Right cardiac atrium (tissue), 5 donors: ENCODE measurements around the gene GSTO2. TPM values are rescaled to one million over a fixed set of nuclear protein-coding genes. Genes with fewer than 3 reads are reported as not detected.

Source experiments
- ATAC-seq, 2 donors: fragments of 200-7000 bp; cut with Tn5 transposase; one replicate each; pipeline versions ENCODE4 v1.8.0 to v1.9.1; 2020; ENCODE audit warnings: moderate library complexity in 2 of 2, mild to moderate bottlenecking in 1 of 2
- DNase-seq, 3 donors: peaks; one replicate each; pipeline ENCODE4 v3.0.0-alpha.2; 2020
- H3K27ac ChIP-seq: one replicate; pipeline ENCODE4 v1.5.1; 2013; ENCODE audit warnings: mild to moderate bottlenecking, low read length, control low read depth, moderate library complexity
- H3K27me3 ChIP-seq: one replicate; pipeline ENCODE4 v1.6.1; 2013; ENCODE audit not compliant: control insufficient read depth, insufficient read depth
- H3K4me1 ChIP-seq: one replicate; pipeline ENCODE4 v1.6.1; 2013; ENCODE audit warnings: low read length; ENCODE audit not compliant: control insufficient read depth, insufficient read depth
- H3K4me3 ChIP-seq: one replicate; pipeline ENCODE4 v1.5.1; 2013; ENCODE audit warnings: low read length, control low read depth
- H3K9me3 ChIP-seq: one replicate; pipeline ENCODE4 v1.6.1; 2013; ENCODE audit warnings: low read length; ENCODE audit not compliant: control insufficient read depth
- WGBS: extraction: QIAGEN DNeasy Blood & Tissue Kit; methylation state at CpG from one replicate; pipeline ENCODE4 v1.1.7; 2013; 5-methylcytosine and 5-hydroxymethylcytosine counted together
- intact Hi-C, 4 donors: fragments of 100-400 bp; cut with DNase I; formaldehyde crosslinking; loops; one replicate each; pipeline versions ENCODE4 v1.11.0 to v1.14.0; 2022 to 2023
- polyA plus RNA-seq: library from polyadenylated mRNA; stranded (reverse); fragments of 200-250 nt; gene quantifications from one replicate; pipeline ENCODE4 v1.2.3, GENCODE V29; 2013
- total RNA-seq, 4 donors: library from RNA; stranded (reverse); fragmentation: NEBNext Ultra II Directional; extraction: Animal tissue kit (Norgen Biotek cat#: 25700); gene quantifications; one replicate each; pipeline ENCODE4 v1.2.1, GENCODE V29; 2021
- donor health status: healthy with polysubstance abuse.
- donor health status: DM: no; HTN: yes; CAD: no.
- donor health status: DM: no; HTN: no; CAD: no.
- donor health status: DM: no; HTN: yes; CAD: no; lungs with severe emphysema.
- donor health status: DM: yes; HTN: yes; CAD: no.

The GSTO2 gene
- total and polyA plus RNA-seq, 5 donors, result 0.37 to 1.1 (median 0.58) TPM

GRCh38 chr10:104264783-104265182 lies 4.2 kb upstream of the GSTO2 start:
- Histone ChIP-seq H3K9me3 (no peaks in the 10 kb centered on the region), H3K27ac (no peak overlapping the region), H3K4me3 (no peak overlapping the region), H3K27me3 (no peaks in the 10 kb centered on the region), H3K4me1 (peaks cover 9% of the 10 kb centered on the region)
- no peak for DNase-seq
- intact Hi-C loops, result no loop called here
- WGBS, result 90% methylated on average over 5 of the region's 5 CpGs
- ATAC-seq, result no peak

- WGBS, result 91% methylated on average over 14 of the region's 14 CpGs
- no peaks in the 10 kb centered on the region for H3K9me3 ChIP-seq
- H3K4me3 ChIP-seq, result peak overlapping the region; percentile 91
- H3K27ac ChIP-seq, result no peak overlapping the region
- peak in 1 of 3 donors; percentile 47 for DNase-seq
- H3K27me3 ChIP-seq, result no peaks in the 10 kb centered on the region
- H3K4me1 ChIP-seq, result peaks cover 7% of the 10 kb centered on the region
- intact Hi-C loops, result no loop called here
- ATAC-seq, result no peak
Measured at GRCh38 chr10:104267721-104268404, 1.1 kb upstream of the GSTO2 start.

- intact Hi-C loops, result no loop called here
- no peak for DNase-seq
- H3K9me3 ChIP-seq, result no peaks in the 10 kb centered on the region
- peak overlapping the region; percentile 86 for H3K27ac ChIP-seq
- no peak for ATAC-seq
- peak overlapping the region; percentile 91 for H3K4me3 ChIP-seq
- H3K4me1 ChIP-seq, result peaks cover 7% of the 10 kb centered on the region
- no peaks in the 10 kb centered on the region for H3K27me3 ChIP-seq
- WGBS, result 10% methylated on average over 10 of the region's 10 CpGs
Measured at GRCh38 chr10:104268405-104268712, 625 bp upstream of the GSTO2 start.

DNA sequence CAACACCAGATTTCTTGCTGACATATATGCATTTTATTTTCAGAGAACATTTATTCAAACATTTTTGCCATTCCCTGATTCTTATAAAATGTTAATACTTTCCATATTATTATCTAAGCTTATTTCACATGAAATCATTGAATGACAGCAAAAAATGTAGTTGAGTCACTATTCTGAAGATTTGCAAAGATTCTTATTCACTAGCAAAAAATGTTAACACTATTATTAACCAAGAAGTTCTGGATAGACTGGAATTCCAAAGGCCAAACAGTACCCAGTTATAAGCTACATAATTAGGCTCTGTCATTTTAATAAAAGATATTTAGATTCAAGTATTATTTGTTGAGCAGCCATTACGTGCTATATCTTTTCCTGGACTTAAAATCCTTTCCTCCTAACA lies 4.3 kb downstream of the GSTO2 start:
- ATAC-seq (no peak), DNase-seq (no peak)
- Histone ChIP-seq H3K27me3 (no peaks in the 10 kb centered on the region), H3K27ac (no peak overlapping the region), H3K4me1 (peaks cover 2% of the 10 kb centered on the region), H3K4me3 (no peak overlapping the region), H3K9me3 (no peaks in the 10 kb centered on the region)
- 75% methylated on average over 1 of the region's 1 CpG for WGBS
- intact Hi-C loops, result no loop called here

DNA sequence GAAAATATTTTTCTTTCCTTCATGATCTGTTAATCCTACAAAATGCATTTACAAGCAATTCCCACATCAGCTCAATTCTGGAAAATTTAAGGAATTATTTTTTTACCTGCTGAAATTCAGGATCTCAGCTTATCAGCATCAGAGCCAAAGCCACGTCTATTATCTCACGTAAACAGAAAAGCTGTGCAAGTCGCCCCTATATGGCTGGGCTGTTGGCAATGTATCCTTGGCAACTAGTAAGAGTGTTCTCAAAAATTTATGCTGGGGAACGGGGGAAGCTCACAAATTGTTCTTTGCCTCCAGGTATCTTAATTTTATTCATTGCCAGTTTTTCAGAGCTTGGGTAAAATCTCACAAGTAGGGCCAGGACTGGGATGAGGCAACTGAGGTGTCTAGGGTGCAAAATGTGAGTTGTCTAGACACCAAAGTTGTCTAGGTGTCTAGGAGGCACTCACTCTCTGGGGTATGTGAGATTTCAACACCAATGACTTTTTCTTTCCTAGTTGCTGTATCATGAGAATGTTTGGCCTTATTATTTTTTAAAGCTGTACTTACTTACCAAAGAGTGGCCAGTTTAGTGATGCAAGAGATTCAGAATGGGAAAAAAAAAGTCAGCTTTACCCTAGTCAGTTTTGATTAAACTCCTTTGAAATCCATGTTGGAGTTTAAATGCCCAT lies 5.1 kb downstream of the GSTO2 start:
- no peaks in the 10 kb centered on the region for H3K4me1 ChIP-seq
- H3K27me3 ChIP-seq, result no peaks in the 10 kb centered on the region
- WGBS, result 76% methylated on average over 4 of the region's 4 CpGs
- H3K9me3 ChIP-seq, result no peaks in the 10 kb centered on the region
- no peak for DNase-seq
- ATAC-seq, result no peak
- no peak overlapping the region for H3K4me3 ChIP-seq
- no peak overlapping the region for H3K27ac ChIP-seq
- intact Hi-C loops, result no loop called here

- Histone ChIP-seq H3K4me1 (no peaks in the 10 kb centered on the region), H3K27ac (no peak overlapping the region), H3K27me3 (no peaks in the 10 kb centered on the region), H3K4me3 (no peak overlapping the region), H3K9me3 (no peaks in the 10 kb centered on the region)
- WGBS, result 24% methylated on average over 42 of the region's 42 CpGs
- intact Hi-C loops, result no loop called here
- DNase-seq (peak; percentile 24 to 70 (median 66)), ATAC-seq (peak; percentile 59 to 68)
Measured at GRCh38 chr10:104274762-104275721, 6.1 kb downstream of the GSTO2 start.

DNA sequence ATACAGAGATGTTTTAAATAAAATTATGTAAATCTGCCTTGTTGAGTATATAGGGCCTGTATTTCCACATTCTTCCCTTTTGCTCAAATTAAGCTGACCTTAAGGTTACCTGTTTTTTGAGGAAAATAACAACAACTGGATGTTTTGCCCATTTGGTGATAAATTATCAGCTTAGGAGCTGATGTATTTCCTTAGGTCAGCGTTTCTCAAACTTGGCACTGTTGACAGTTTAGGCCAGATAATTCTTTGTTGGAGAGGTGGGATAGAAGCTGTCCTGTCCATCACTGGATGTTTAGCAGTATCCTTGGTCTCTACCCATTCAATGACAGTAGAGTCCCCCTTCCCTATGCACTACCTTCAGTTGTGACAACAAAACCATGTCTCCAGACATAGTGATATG lies 7.2 kb downstream of the GSTO2 start:
- intact Hi-C loops, result no loop called here
- H3K4me3 ChIP-seq, result no peak overlapping the region
- DNase-seq (no peak), ATAC-seq (no peak)
- 29% methylated on average over 1 of the region's 1 CpG for WGBS
- H3K27ac ChIP-seq, result no peak overlapping the region
- H3K9me3 ChIP-seq, result no peaks in the 10 kb centered on the region
- H3K27me3 ChIP-seq, result no peaks in the 10 kb centered on the region
- no peaks in the 10 kb centered on the region for H3K4me1 ChIP-seq

- Histone ChIP-seq H3K4me3 (no peak overlapping the region), H3K4me1 (no peaks in the 10 kb centered on the region), H3K27me3 (no peaks in the 10 kb centered on the region), H3K27ac (no peak overlapping the region), H3K9me3 (no peaks in the 10 kb centered on the region)
- WGBS, result 74% methylated on average over 2 of the region's 2 CpGs
- intact Hi-C loops, result no loop called here
- no peak for DNase-seq
- ATAC-seq, result no peak
Measured at GRCh38 chr10:104277785-104278184, 8.8 kb downstream of the GSTO2 start.

- Histone ChIP-seq H3K27ac (no peak overlapping the region), H3K9me3 (no peaks in the 10 kb centered on the region), H3K27me3 (no peaks in the 10 kb centered on the region), H3K4me1 (no peaks in the 10 kb centered on the region), H3K4me3 (no peak overlapping the region)
- intact Hi-C loops, result no loop called here
- ATAC-seq (no peak), DNase-seq (no peak)
- 97% methylated on average over 3 of the region's 3 CpGs for WGBS
Measured at GRCh38 chr10:104279550-104280259, 10.7 kb downstream of the GSTO2 start.

DNA sequence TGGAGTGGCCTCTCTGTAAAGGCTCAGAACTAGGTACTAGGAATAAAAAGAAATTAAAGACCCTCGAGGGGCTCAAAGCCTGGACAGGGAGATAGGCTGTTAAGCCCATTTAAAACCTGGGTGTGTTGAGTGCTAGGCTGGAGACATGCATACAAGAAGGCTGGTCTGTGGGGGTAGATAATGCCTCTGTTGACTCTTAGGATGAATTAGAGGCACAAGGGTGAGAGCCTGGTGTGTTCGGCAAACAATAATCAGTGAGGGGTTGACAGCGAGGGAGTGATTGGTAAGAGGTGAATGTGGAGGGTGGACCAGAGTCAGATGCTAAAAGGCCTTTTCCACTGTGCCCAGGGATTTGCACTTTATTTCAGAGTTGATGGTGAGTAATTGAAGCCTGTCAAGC lies 12.7 kb downstream of the GSTO2 start:
- no peaks in the 10 kb centered on the region for H3K4me1 ChIP-seq
- DNase-seq (no peak), ATAC-seq (no peak)
- H3K9me3 ChIP-seq, result no peaks in the 10 kb centered on the region
- WGBS, result 73% methylated on average over 3 of the region's 3 CpGs
- intact Hi-C loops, result no loop called here
- no peak overlapping the region for H3K4me3 ChIP-seq
- H3K27ac ChIP-seq, result no peak overlapping the region
- no peaks in the 10 kb centered on the region for H3K27me3 ChIP-seq
